Endothelial cell (in vitro differentiated cells): Measurements from ENCODE around the gene LSAMP. TPM values are rescaled to one million over a fixed set of nuclear protein-coding genes. Genes with fewer than 3 reads are reported as not detected.

Experiments used
- DNase-seq: peaks from one replicate; pipeline ENCODE4 v3.0.0; 2021; ENCODE audit warnings: low spot score
- H3K27ac Mint-ChIP-seq: one replicate; pipeline ENCODE4 v1.8.0; 2021; ENCODE audit warnings: mixed read lengths, inconsistent platforms; ENCODE audit not compliant: unreplicated experiment
- H3K27me3 Mint-ChIP-seq: one replicate; pipeline ENCODE4 v1.8.0; 2021; ENCODE audit warnings: mild to moderate bottlenecking, moderate library complexity, mixed read lengths, inconsistent platforms; ENCODE audit not compliant: unreplicated experiment
- H3K36me3 Mint-ChIP-seq: one replicate; pipeline ENCODE4 v1.8.0; 2021; ENCODE audit warnings: mild to moderate bottlenecking, low read depth, mixed read lengths, inconsistent platforms; ENCODE audit not compliant: unreplicated experiment
- H3K4me1 Mint-ChIP-seq: one replicate; pipeline ENCODE4 v1.8.0; 2021; ENCODE audit warnings: mild to moderate bottlenecking, mixed read lengths, inconsistent platforms; ENCODE audit not compliant: unreplicated experiment
- H3K4me3 Mint-ChIP-seq: one replicate; pipeline ENCODE4 v1.8.0; 2021; ENCODE audit warnings: mild to moderate bottlenecking, mixed read lengths, inconsistent platforms; ENCODE audit not compliant: unreplicated experiment
- H3K9me3 Mint-ChIP-seq: one replicate; pipeline ENCODE4 v1.8.0; 2021; ENCODE audit warnings: mixed read lengths, inconsistent platforms; ENCODE audit not compliant: unreplicated experiment
- total RNA-seq: library from RNA; stranded (reverse); fragmentation: NEBNext Ultra II Directional; extraction: Animal tissue kit (Norgen Biotek cat#: 25700); gene quantifications from one replicate; pipeline ENCODE4 v1.2.1, GENCODE V29; 2021; ENCODE audit not compliant: unreplicated experiment
- TF ChIP-seq, protein P1 (sequence below): fragments of 200-600 bp; sonication (generic); IDR thresholded peaks from one replicate; pipeline ENCODE4 v1.5.0; 2021; ENCODE audit warnings: antibody characterized with exemption; ENCODE audit not compliant: unreplicated experiment

LSAMP gene
- total RNA-seq, 1 donor from 2014 or later: 6.1 TPM

DNA sequence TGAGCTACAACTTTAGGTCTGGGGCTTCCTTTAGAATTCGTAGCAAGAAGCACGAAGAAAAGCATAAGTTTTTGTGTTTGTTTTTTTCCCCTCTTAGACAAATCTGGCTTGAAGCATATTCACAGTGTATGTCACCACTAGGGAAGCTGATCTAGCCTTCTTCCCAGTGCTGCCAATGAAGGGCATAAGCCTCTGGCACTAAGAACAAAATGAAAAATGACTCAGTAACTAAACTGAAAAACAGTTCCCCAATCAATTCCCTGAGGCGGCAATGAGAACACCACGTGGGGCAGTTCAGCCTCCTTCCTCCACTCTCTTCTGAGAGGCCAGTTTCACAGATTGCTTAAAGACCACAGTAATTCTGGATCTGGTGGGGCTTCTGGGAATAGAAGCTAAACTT lies 483.9 kb downstream of the LSAMP start:
- TF ChIP-seq, protein P1, sequence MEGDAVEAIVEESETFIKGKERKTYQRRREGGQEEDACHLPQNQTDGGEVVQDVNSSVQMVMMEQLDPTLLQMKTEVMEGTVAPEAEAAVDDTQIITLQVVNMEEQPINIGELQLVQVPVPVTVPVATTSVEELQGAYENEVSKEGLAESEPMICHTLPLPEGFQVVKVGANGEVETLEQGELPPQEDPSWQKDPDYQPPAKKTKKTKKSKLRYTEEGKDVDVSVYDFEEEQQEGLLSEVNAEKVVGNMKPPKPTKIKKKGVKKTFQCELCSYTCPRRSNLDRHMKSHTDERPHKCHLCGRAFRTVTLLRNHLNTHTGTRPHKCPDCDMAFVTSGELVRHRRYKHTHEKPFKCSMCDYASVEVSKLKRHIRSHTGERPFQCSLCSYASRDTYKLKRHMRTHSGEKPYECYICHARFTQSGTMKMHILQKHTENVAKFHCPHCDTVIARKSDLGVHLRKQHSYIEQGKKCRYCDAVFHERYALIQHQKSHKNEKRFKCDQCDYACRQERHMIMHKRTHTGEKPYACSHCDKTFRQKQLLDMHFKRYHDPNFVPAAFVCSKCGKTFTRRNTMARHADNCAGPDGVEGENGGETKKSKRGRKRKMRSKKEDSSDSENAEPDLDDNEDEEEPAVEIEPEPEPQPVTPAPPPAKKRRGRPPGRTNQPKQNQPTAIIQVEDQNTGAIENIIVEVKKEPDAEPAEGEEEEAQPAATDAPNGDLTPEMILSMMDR: no peak
- Mint-ChIP-seq H3K4me3 (no peak overlapping the region), H3K9me3 (no peaks in the 10 kb centered on the region), H3K27me3 (peaks cover 1% of the 10 kb centered on the region), H3K4me1 (no peaks in the 10 kb centered on the region), H3K36me3 (no peaks in the 10 kb centered on the region), H3K27ac (no peak overlapping the region)
- DNase-seq: no peak

DNA sequence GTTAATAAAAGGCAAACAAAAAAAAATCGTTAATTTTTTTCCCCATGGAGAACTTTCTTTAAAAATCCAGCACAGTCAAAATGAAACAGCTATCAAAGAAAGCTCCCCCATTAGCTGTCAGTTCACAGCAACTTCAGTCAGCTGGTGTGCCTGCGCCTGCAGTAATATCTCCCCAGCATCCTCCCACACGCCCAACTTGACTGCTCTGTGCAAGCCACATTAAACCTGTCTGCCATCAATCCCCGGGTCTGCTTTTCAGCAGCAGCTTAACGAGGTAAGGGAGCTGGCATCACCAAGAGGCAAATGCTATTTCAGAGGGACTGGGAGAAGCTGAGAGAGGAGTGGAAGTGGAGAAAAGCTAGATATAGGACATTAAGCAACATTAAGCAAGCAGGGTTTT lies 484.5 kb downstream of the LSAMP start:
- Mint-ChIP-seq H3K27ac (no peak overlapping the region), H3K36me3 (no peaks in the 10 kb centered on the region), H3K9me3 (no peaks in the 10 kb centered on the region), H3K27me3 (peaks cover 1% of the 10 kb centered on the region), H3K4me3 (no peak overlapping the region), H3K4me1 (no peaks in the 10 kb centered on the region)
- TF ChIP-seq, protein P1: no peak
- no peak for DNase-seq

DNA sequence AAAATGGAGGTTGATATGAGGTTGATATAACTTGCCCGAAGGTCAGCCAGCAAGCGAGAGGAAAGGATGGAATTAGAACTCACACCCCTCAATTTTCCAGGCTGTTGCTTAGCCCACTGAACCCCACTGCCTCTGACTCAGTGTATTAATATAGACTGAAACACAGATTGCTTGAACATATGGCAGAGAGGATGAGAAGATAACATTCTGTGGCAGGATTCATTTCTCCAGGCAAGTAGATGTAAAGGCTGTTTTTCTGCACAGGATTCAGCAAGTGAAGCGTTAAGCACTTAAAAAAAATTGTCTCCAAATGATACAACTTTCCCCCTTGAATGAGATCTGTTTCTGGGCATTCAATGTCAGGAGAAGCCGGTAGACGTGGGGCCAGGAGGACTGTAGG lies 486.8 kb downstream of the LSAMP start:
- TF ChIP-seq, protein P1: no peak

DNA sequence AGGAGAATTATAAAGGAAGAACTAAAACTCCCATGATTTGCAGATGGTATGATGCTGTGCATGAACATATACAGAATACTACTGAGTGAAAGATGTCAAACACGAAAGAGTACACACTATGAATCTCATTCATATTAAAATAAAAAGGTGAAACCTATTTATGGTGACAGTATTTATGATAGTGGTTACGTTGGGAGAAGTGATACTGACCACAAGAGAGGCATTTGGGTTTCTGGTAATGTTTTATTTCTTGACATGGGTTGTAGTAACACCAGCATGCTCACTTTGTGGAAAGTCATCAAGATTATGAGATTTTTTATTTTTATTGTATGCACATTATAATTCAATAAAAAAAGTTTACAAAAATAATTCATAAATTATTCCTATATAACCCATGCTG lies 498.0 kb downstream of the LSAMP start:
- Mint-ChIP-seq H3K36me3 (no peaks in the 10 kb centered on the region), H3K4me3 (no peak overlapping the region), H3K4me1 (no peaks in the 10 kb centered on the region), H3K9me3 (no peaks in the 10 kb centered on the region), H3K27me3 (peaks cover 2% of the 10 kb centered on the region), H3K27ac (no peak overlapping the region)
- TF ChIP-seq, protein P1: no peak
- DNase-seq: no peak

More for the DNA sequence above, 486.8 kb downstream of the LSAMP start:
- Mint-ChIP-seq H3K4me1 (no peaks in the 10 kb centered on the region), H3K36me3 (no peaks in the 10 kb centered on the region), H3K27me3 (no peaks in the 10 kb centered on the region), H3K4me3 (no peak overlapping the region), H3K9me3 (no peaks in the 10 kb centered on the region), H3K27ac (no peak overlapping the region)
- DNase-seq: no peak

DNA sequence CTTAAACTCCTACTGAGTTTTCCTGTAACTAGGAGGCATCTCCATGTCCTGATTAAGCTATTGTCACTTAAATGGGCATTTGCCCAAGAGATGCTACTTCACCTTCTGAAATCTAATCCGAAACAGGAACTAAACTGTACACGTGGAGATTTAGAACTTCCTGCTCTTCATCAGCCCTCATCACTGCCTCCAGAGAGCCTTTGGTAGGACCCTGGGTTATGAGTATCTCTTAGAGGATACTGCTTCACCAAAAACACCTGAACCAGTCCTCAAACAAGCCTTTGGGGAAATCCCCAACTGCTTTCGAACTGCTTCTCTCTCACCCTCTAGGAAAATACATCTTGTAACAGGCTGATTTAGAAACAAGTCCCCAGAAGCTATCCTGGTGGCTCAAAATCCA lies 501.7 kb downstream of the LSAMP start:
- no peaks in the 10 kb centered on the region for H3K4me1 Mint-ChIP-seq
- no peaks in the 10 kb centered on the region for H3K27me3 Mint-ChIP-seq
- H3K4me3 Mint-ChIP-seq: no peak overlapping the region
- H3K27ac Mint-ChIP-seq: no peak overlapping the region
- H3K36me3 Mint-ChIP-seq: no peaks in the 10 kb centered on the region
- TF ChIP-seq, protein P1: no peak
- DNase-seq: no peak
- no peaks in the 10 kb centered on the region for H3K9me3 Mint-ChIP-seq
